OCI-LY7 (cell line): ENCODE measurements around the gene DPEP2. TPM values are rescaled to one million over a fixed set of nuclear protein-coding genes. Genes with fewer than 3 reads are reported as not detected.
"Not testable (repeated sequence)": the region's sequence is repeated elsewhere in the genome, so short reads cannot be mapped to it uniquely, and the experiment has no call there.

ENCODE experiments used
- BruUV-seq: library from RNA; stranded (reverse); fragments of 400-500 nt; replicated peaks from 2 replicates; lab custom pipeline; 2021; lab: Mats Ljungman, UMichigan
- CTCF ChIA-PET: fragments of 300-600 bp; sonication (Branson Sonifier 250); formaldehyde crosslinking; loops from one replicate; lab custom pipeline; 2022; ENCODE audit warnings: antibody characterized with exemption; ENCODE audit not compliant: unreplicated experiment; lab: Charles Lee
- POLR2A ChIA-PET: fragments of 300-600 bp; sonication (Branson Sonifier 250); formaldehyde crosslinking; loops from one replicate; lab custom pipeline; 2022; ENCODE audit warnings: antibody characterized with exemption; lab: Charles Lee
- DNase-seq: peaks from one replicate; pipeline ENCODE4 v3.0.0-alpha.2; 2015; ENCODE audit warnings: low spot score
- H2AFZ ChIP-seq: fragments of 200-600 bp; sonication (generic), shearing (Covaris generic); 2 replicates; pipeline ENCODE4 v1.6.1; 2014; ENCODE audit warnings: mild to moderate bottlenecking, antibody characterized with exemption, low read length, moderate library complexity
- H3K27ac ChIP-seq: fragments of 200-600 bp; sonication (generic); 2 replicates; pipeline ENCODE4 v1.5.1; 2014; ENCODE audit warnings: mixed run types, low read depth, mild to moderate bottlenecking, moderate library complexity, low read length, inconsistent platforms; ENCODE audit not compliant: poor library complexity, severe bottlenecking
- H3K36me3 ChIP-seq: fragments of 200-600 bp; sonication (generic); 2 replicates; pipeline ENCODE4 v1.6.1; 2014; ENCODE audit warnings: mild to moderate bottlenecking, antibody characterized with exemption, low read length, moderate library complexity, mixed read lengths; ENCODE audit not compliant: insufficient read depth
- H3K4me1 ChIP-seq: fragments of 200-600 bp; sonication (generic); 2 replicates; pipeline ENCODE4 v1.5.1; 2014; ENCODE audit warnings: mild to moderate bottlenecking, low read length; ENCODE audit not compliant: insufficient read depth, poor library complexity, severe bottlenecking
- H3K4me2 ChIP-seq: fragments of 200-600 bp; sonication (generic); 2 replicates; pipeline ENCODE4 v1.6.1; 2014; ENCODE audit warnings: mild to moderate bottlenecking, low read length
- H3K4me3 ChIP-seq: fragments of 200-600 bp; sonication (generic); 2 replicates; pipeline ENCODE4 v1.5.1; 2014; ENCODE audit warnings: mild to moderate bottlenecking, low read depth, low read length; ENCODE audit not compliant: poor library complexity, severe bottlenecking
- H3K79me2 ChIP-seq: fragments of 200-600 bp; sonication (generic); 2 replicates; pipeline ENCODE4 v1.6.1; 2016; ENCODE audit warnings: low read depth, mild to moderate bottlenecking, low read length, moderate library complexity, mixed read lengths; ENCODE audit not compliant: insufficient read depth
- H3K9me2 ChIP-seq: fragments of 200-600 bp; sonication (generic); 2 replicates; pipeline ENCODE4 v1.6.1; 2016; ENCODE audit warnings: mild to moderate bottlenecking, low read length, mixed read lengths; ENCODE audit not compliant: insufficient read depth
- H3K9me3 ChIP-seq: fragments of 200-600 bp; sonication (generic); 2 replicates; pipeline ENCODE4 v1.6.1; 2014; ENCODE audit warnings: mild to moderate bottlenecking, mixed run types, low read length, mixed read lengths
- H4K20me1 ChIP-seq: fragments of 200-600 bp; sonication (generic); 2 replicates; pipeline ENCODE4 v1.6.1; 2014; ENCODE audit warnings: mild to moderate bottlenecking, antibody characterized with exemption, low read length, moderate library complexity, mixed read lengths; ENCODE audit not compliant: insufficient read depth
- CTCF ChIP-seq: fragments of 200-600 bp; sonication (generic); conservative IDR thresholded peaks from 2 replicates; pipeline ENCODE4 v1.5.1; 2014; ENCODE audit warnings: mild to moderate bottlenecking, antibody characterized with exemption, low read length, moderate library complexity, mixed read lengths
- EZH2phosphoT487 ChIP-seq: fragments of 200-600 bp; sonication (generic); IDR thresholded peaks from 2 replicates; pipeline ENCODE4 v1.6.1; 2018; ENCODE audit warnings: low read depth, borderline replicate concordance, mild to moderate bottlenecking, mixed run types, antibody characterized with exemption, low read length, moderate library complexity, mixed read lengths
- intact Hi-C: fragments of 100-400 bp; cut with micrococcal nuclease; formaldehyde crosslinking; loops from one replicate; pipeline ENCODE4 v1.10.0; 2022; ENCODE audit not compliant: unreplicated experiment
- total RNA-seq, 2 experiments: library from RNA; depleted of rRNA in 1 of 2; stranded (reverse); fragments of >200 nt in 1 of 2; shearing (Covaris generic) in 1 of 2; gene quantifications; 2 replicates each; pipeline ENCODE4 v1.2.3, GENCODE V29; 2014 to 2022

DPEP2 gene
- total RNA-seq, 2 experiments from 2014 or later, result 0.22 to 0.23 TPM

- H3K27ac ChIP-seq, result no peak within 1 kb of the TSS
- H3K4me3 ChIP-seq, result no peak within 1 kb of the TSS
- peaks cover 16% of the 10 kb centered on the region for H3K4me1 ChIP-seq
- H3K79me2 ChIP-seq, result no peaks in the 10 kb centered on the region
- no TSS peak for BruUV-seq
- H3K9me2 ChIP-seq, result no peaks in the 10 kb centered on the region
- no peak within 1 kb of the TSS for H3K4me2 ChIP-seq
- H3K36me3 ChIP-seq, result no peaks in the 10 kb centered on the region
- intact Hi-C loops, result no loop called here
- H3K9me3 ChIP-seq, result no peaks in the 10 kb centered on the region
- TF ChIP-seq CTCF, result no peak
- no peak for TF ChIP-seq EZH2phosphoT487
- POLR2A ChIA-PET, result interaction anchor here (0.5 to 1.2 kb wide), 3 partner anchors 8 to 170 kb away, joined by 3 read pairs; partner anchors contain the start of genes DDX28 and DUS2
- no peak within 1 kb of the TSS for H2AFZ ChIP-seq
- no peaks in the 10 kb centered on the region for H4K20me1 ChIP-seq
- no peak for DNase-seq
- CTCF ChIA-PET, result interaction anchor here (0.6 kb wide), 1 partner anchor 46 kb away, joined by 3 read pairs; no protein-coding TSS in a partner anchor
These were observed 16.4 kb upstream of the DPEP2 start, which contains the start of gene DPEP2NB for GRCh38 chr16:68015681-68016080. Gene DPEP2NB, minus strand, starts transcription at chr16:68015911. Its CDS starts 141 bp downstream, at chr16:68015770.

- intact Hi-C loops, result no loop called here
- Histone ChIP-seq H3K4me1 (peaks cover 16% of the 10 kb centered on the region), H3K79me2 (no peaks in the 10 kb centered on the region), H3K9me3 (no peaks in the 10 kb centered on the region), H4K20me1 (no peaks in the 10 kb centered on the region), H3K27ac (no peak overlapping the region), H3K36me3 (no peaks in the 10 kb centered on the region), H3K4me3 (no peak overlapping the region), H3K9me2 (no peaks in the 10 kb centered on the region), H3K4me2 (peak overlapping the region; percentile 16; the same call in 1 of the 2 replicates), H2AFZ (peak overlapping the region; percentile 84)
- peak; percentile 58 for DNase-seq
- POLR2A ChIA-PET, result interaction anchor here (0.5 to 0.8 kb wide), 2 partner anchors 13 to 30 kb away, joined by 3 read pairs; no protein-coding TSS in a partner anchor
- CTCF ChIA-PET, result interaction anchor here (0.8 kb wide), 1 partner anchor 10 kb away, joined by 3 read pairs; no protein-coding TSS in a partner anchor
- TF ChIP-seq CTCF (no peak), EZH2phosphoT487 (no peak)
- BruUV-seq, result no TSS peak
These were observed 14.2 kb upstream of the DPEP2 start for GRCh38 chr16:68013440-68013839.

DNA sequence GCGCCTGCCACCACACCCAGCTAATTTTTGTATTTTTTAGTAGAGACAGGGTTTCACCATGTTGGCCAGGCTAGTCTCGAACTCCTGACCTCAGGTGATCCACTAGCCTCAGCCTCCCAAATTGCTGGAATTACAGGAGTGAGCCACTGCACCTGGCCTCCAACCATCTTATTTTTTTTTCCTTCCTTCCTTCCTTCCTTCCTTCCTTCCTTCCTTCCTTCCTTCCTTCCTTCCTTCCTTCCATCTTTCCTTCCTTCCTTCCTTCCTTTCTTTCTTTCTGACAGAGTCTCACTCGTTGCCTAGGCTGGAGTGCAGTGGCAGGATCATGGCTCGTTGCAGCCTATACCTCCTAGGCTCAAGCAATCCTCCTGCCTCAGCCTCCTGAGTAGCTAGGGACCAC lies 10.6 kb upstream of the DPEP2 start:
- peaks cover 24% of the 10 kb centered on the region for H3K4me1 ChIP-seq
- intact Hi-C loops, POLR2A ChIA-PET, H3K4me3 ChIP-seq, BruUV-seq, H3K36me3 ChIP-seq, CTCF ChIA-PET, H2AFZ ChIP-seq, DNase-seq, H3K4me2 ChIP-seq, H3K79me2 ChIP-seq, H3K27ac ChIP-seq, H3K9me3 ChIP-seq, H4K20me1 ChIP-seq, H3K9me2 ChIP-seq: not testable (repeated sequence)
